HG03457 (cell line): ENCODE measurements around the gene EFNA1.

ENCODE experiments used
- ATAC-seq: cut with Tn5 transposase; IDR thresholded peaks from one replicate; pipeline ENCODE4 v1.9.1; 2021; ENCODE audit warnings: moderate number of reproducible peaks; ENCODE audit not compliant: unreplicated experiment

EFNA1 gene

GRCh38 chr1:155173478-155174323, 46.0 kb downstream of the EFNA1 start, which contains the start of gene TRIM46:
TRIM46 (plus strand) TSS chr1:155173849; CDS start chr1:155173967, 118 bp downstream.
- ATAC-seq = no peak

- no peak for ATAC-seq
Measured at GRCh38 chr1:155174324-155175280, 46.9 kb downstream of the EFNA1 start.

GRCh38 chr1:155175281-155175926, 47.7 kb downstream of the EFNA1 start:
- no peak for ATAC-seq

GRCh38 chr1:155175927-155176371, 48.3 kb downstream of the EFNA1 start:
- ATAC-seq = no peak

GRCh38 chr1:155176544-155177071, 48.9 kb downstream of the EFNA1 start:
- no peak for ATAC-seq

GRCh38 chr1:155177192-155177917, 49.7 kb downstream of the EFNA1 start:
- no peak for ATAC-seq

GRCh38 chr1:155177918-155178281, 50.2 kb downstream of the EFNA1 start:
- ATAC-seq = no peak

- no peak for ATAC-seq
Measured at GRCh38 chr1:155178441-155179111, 50.9 kb downstream of the EFNA1 start.

GRCh38 chr1:155179112-155180031, 51.7 kb downstream of the EFNA1 start:
- ATAC-seq = no peak

GRCh38 chr1:155181371-155182051, 53.8 kb downstream of the EFNA1 start:
- ATAC-seq = no peak

GRCh38 chr1:155182052-155182550, 54.4 kb downstream of the EFNA1 start:
- no peak for ATAC-seq

GRCh38 chr1:155183775-155184221, 56.1 kb downstream of the EFNA1 start:
- ATAC-seq = no peak

- no peak for ATAC-seq
Measured at GRCh38 chr1:155184351-155184811, 56.7 kb downstream of the EFNA1 start.
